SK-N-SH treated with all-trans-retinoic acid at 6 μM for 48 hours (cell line): Measurements from ENCODE around the gene KLK8.

Experiments used
- ARNTL ChIP-seq: fragments of 450-650 bp; formaldehyde crosslinking; IDR thresholded peaks from 2 replicates; pipeline ENCODE4 v1.5.0; 2020; ENCODE audit warnings: low read depth, mild to moderate bottlenecking, moderate library complexity, borderline replicate concordance
- CREB5 ChIP-seq: fragments of 250-450 bp; sonication (Bioruptor Pico); IDR thresholded peaks from 2 replicates; pipeline ENCODE4 v1.5.1; 2020; ENCODE audit warnings: low read depth, mild to moderate bottlenecking, moderate library complexity
- CSRNP3 ChIP-seq: fragments of 250-450 bp; sonication (Bioruptor Pico); IDR thresholded peaks from 2 replicates; pipeline ENCODE4 v1.5.1; 2021; ENCODE audit warnings: mild to moderate bottlenecking, moderate library complexity
- ISL1 ChIP-seq: fragments of 250-450 bp; sonication (Bioruptor Pico); IDR thresholded peaks from 2 replicates; pipeline ENCODE4 v2.1.2; 2022; ENCODE audit warnings: mild to moderate bottlenecking, moderate library complexity
- PATZ1 ChIP-seq: fragments of 250-450 bp; sonication (Bioruptor Pico); IDR thresholded peaks from 2 replicates; pipeline ENCODE4 v1.8.0; 2020; ENCODE audit warnings: mild to moderate bottlenecking, moderate library complexity, borderline replicate concordance
- POU6F1 ChIP-seq: fragments of 250-450 bp; sonication (Bioruptor Pico); IDR thresholded peaks from 2 replicates; pipeline ENCODE4 v1.8.0; 2021; ENCODE audit warnings: low read depth, mild to moderate bottlenecking, moderate library complexity, borderline replicate concordance
- TSHZ2 ChIP-seq: fragments of 250-450 bp; sonication (Bioruptor Pico); IDR thresholded peaks from 2 replicates; pipeline ENCODE4 v1.5.0; 2020; ENCODE audit warnings: mild to moderate bottlenecking, moderate library complexity
- ZFP3 ChIP-seq: fragments of 250-450 bp; sonication (Bioruptor Pico); IDR thresholded peaks from 2 replicates; pipeline ENCODE4 v1.5.0; 2020; ENCODE audit warnings: mild to moderate bottlenecking, moderate library complexity

GRCh38 chr19:51025809-51026553 is 24.6 kb upstream of the KLK8 start:
- TF ChIP-seq ZFP3 (CRISPR knock-in tag) (no peak), POU6F1 (no peak), ARNTL (no peak), ISL1 (no peak), CREB5 (CRISPR knock-in tag) (no peak), PATZ1 (CRISPR knock-in tag) (no peak), CSRNP3 (CRISPR knock-in tag) (no peak), TSHZ2 (no peak)
